ENCODE measurements around the gene RALB.
A peak's percentile ranks its signal among the peaks of the same experiment; 100 is the strongest.

RALB gene

GRCh38 chr2:120334068-120334467, 81.4 kb downstream of the RALB start:
- Mint-ChIP-seq H3K4me3 (no peak overlapping the region), H3K27me3 (peaks cover 62% of the 10 kb centered on the region), H3K9me3 (peaks cover 0 to 6% of the 10 kb centered on the region in 2 donors), H3K27ac (no peak overlapping the region), H3K4me1 (no peaks in the 10 kb centered on the region)
- DNase-seq (no peak), ATAC-seq (no peak)

DNA sequence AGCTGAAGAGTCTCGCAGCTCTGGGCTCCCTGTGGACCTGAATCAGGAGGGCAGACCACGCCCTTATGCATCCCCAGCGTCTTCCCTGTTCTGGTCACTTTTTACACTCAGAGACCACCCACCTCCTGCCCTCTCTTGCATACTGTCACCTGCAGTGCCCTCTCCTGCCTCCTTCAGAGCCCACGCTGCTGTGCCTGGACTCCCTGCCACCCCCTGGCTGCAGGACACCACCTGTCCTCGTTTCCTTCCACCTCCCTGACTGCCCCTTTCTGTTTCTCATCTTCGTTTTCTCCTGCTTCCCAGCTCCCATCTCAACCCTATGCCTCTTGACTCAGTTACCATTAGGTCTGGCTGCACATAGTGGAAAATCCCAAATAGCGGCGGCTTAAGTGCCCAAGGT, 84.1 kb downstream of the RALB start:
- peak overlapping the region in 1 of 2 donors; percentile 12 for H3K27ac Mint-ChIP-seq
- H3K27me3 Mint-ChIP-seq = peaks cover 70% of the 10 kb centered on the region
- DNase-seq (no peak), ATAC-seq (no peak)
- H3K9me3 Mint-ChIP-seq = peaks cover 0 to 6% of the 10 kb centered on the region in 2 donors
- no peak overlapping the region for H3K4me3 Mint-ChIP-seq
- no peaks in the 10 kb centered on the region for H3K4me1 Mint-ChIP-seq

GRCh38 chr2:120338015-120338414, 85.4 kb downstream of the RALB start:
- H3K4me3 Mint-ChIP-seq = no peak overlapping the region
- DNase-seq (no peak), ATAC-seq (no peak)
- peaks cover 0 to 6% of the 10 kb centered on the region in 2 donors for H3K9me3 Mint-ChIP-seq
- H3K27ac Mint-ChIP-seq = no peak overlapping the region
- peaks cover 74% of the 10 kb centered on the region for H3K27me3 Mint-ChIP-seq
- H3K4me1 Mint-ChIP-seq = peaks cover 5% of the 10 kb centered on the region

DNA sequence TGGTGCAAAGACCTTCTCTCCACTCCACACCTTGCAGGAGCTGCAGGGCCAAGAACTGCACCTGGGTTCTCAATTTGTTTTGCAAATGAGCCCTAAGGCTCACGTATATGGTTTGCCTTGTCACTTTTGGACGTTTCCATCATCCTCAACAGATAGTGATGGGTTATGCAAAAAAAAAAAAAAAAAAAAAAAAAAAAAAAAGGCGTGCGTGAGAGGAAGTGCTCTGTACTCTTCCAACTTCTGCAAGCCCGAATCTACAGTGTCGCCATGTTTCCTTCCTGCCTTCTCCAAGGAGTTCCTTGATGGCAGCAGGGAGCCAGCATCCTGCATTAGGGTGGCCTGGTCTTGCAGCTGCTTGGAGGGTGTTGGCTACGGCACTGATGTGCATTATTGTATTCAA, 89.3 kb downstream of the RALB start:
- Mint-ChIP-seq H3K9me3 (no peaks in the 10 kb centered on the region), H3K4me1 (peaks cover 18% of the 10 kb centered on the region), H3K27me3 (peaks cover 66% of the 10 kb centered on the region), H3K4me3 (no peak overlapping the region), H3K27ac (no peak overlapping the region)
- ATAC-seq (no peak), DNase-seq (no peak)

GRCh38 chr2:120342446-120342845, 89.8 kb downstream of the RALB start:
- Mint-ChIP-seq H3K9me3 (no peaks in the 10 kb centered on the region), H3K27ac (no peak overlapping the region), H3K4me3 (no peak overlapping the region), H3K4me1 (peaks cover 23% of the 10 kb centered on the region), H3K27me3 (peaks cover 66% of the 10 kb centered on the region)
- DNase-seq = no peak
- no peak for ATAC-seq

DNA sequence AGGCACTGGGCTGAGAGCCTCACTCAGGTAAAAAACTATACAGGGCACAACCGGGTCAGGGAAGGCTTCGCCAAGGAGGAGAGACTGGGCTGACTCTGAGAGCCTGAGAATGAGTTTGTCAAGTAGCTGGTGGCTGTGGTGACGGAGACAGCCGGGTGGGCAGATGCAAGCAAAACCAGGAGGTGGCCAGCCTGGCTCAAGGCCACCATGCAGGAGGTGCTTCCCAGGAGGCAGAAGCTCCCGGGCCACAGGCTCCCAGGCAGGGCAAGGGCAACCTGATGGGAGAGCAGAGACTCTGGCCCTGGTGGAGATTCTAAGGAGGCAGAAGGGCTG, 90.4 kb downstream of the RALB start:
- H3K4me1 Mint-ChIP-seq = peaks cover 29% of the 10 kb centered on the region
- ATAC-seq (no peak), DNase-seq (no peak)
- peak overlapping the region; percentile 30 to 47 for H3K4me3 Mint-ChIP-seq
- no peaks in the 10 kb centered on the region for H3K9me3 Mint-ChIP-seq
- peaks cover 66% of the 10 kb centered on the region for H3K27me3 Mint-ChIP-seq
- H3K27ac Mint-ChIP-seq = no peak overlapping the region

GRCh38 chr2:120343433-120344105, 90.9 kb downstream of the RALB start:
- Mint-ChIP-seq H3K9me3 (no peaks in the 10 kb centered on the region), H3K4me3 (peak overlapping the region; percentile 30 to 47), H3K27ac (no peak overlapping the region), H3K27me3 (peaks cover 66% of the 10 kb centered on the region), H3K4me1 (peaks cover 29% of the 10 kb centered on the region)
- DNase-seq (peak; percentile 60 to 70), ATAC-seq (peak; percentile 65)

Measured in stimulated activated naive CD8-positive, alpha-beta T cell treated with anti-CD3 and anti-CD28 coated beads, Interleukin-15, amount 100 ng/mL, for 72 hours (primary cell).